ENCODE measurements around the gene HOXD11. TPM values are rescaled to one million over a fixed set of nuclear protein-coding genes. Genes with fewer than 3 reads are reported as not detected.

Gene HOXD11
- total and polyA plus RNA-seq, 2 of the 4 experiments (the other 2 are of a cell fraction): not detected

DNA sequence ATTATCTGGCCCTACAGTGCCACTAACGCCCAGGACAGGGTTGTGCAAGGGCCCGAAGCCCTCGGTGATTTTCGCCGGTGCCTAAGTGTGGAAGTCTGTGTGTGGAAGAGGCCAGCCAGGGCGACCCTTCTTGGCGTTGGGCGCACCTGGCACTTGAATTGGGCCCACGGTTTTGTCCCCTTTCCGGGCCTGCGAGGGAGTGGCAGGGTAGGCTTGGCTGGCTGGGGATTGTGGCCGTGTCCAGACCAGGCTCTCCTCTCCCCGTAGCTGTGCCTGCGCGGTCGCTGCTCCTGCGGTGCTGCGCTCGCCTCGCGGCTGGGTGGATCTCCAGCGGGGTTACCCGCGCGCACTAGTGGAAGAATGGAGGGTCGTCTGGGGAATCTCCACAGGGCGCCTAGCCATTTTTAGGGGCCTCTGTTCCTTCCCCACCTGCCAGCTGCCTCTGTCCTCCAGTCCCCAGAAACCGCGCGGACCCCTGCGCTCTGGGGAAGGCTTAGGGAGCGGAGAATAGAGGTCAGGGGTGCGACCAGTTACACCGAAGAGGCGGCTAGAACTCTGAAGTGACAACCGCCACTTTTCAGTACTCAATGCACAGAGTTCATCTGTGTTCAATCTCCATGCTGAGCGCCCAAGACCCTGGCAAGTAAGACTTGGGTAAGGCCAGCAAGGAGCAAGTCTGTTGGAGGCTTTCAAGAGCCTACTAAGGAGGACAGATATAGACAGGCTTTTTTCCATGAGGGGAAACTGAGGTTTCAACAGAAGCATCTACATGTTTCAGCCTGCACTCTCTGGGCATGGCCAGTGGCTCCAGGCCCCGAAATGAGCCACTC lies 39.3 kb upstream of the HOXD11 start:
- no peak overlapping the region for H2AFZ ChIP-seq (replicated peaks; ENCODE audit: low read length, poor library complexity)
- no TSS peak for BruUV-seq (replicated peaks)
- POLR2A ChIA-PET (ENCODE audit: unreplicated experiment): no interaction called here
- in situ Hi-C loops (cut with MboI; ENCODE audit: low sequenced_read_pairs): no loop called here
- H3K9ac ChIP-seq (ENCODE audit: low read depth, low read length): no peak overlapping the region
- no peak overlapping the region for H3K4ac ChIP-seq (ENCODE audit: low read depth, low read length)
- no peak overlapping the region for H4K8ac ChIP-seq (ENCODE audit: low read depth in 2 of 2, low read length in 2 of 2)
- TF ChIP-seq MXI1 (IDR thresholded peaks at IDR 0.05; ENCODE audit: borderline replicate concordance, low read depth, low read length): no peak
- no peak for TF ChIP-seq BHLHE40 (IDR thresholded peaks at IDR 0.05; ENCODE audit: low read depth, low read length)
- TF ChIP-seq, protein P1, sequence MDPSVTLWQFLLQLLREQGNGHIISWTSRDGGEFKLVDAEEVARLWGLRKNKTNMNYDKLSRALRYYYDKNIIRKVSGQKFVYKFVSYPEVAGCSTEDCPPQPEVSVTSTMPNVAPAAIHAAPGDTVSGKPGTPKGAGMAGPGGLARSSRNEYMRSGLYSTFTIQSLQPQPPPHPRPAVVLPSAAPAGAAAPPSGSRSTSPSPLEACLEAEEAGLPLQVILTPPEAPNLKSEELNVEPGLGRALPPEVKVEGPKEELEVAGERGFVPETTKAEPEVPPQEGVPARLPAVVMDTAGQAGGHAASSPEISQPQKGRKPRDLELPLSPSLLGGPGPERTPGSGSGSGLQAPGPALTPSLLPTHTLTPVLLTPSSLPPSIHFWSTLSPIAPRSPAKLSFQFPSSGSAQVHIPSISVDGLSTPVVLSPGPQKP (IDR thresholded peaks at IDR 0.05; ENCODE audit: borderline replicate concordance, low read depth, low read length): no peak
- TF ChIP-seq POLR2A (IDR thresholded peaks at IDR 0.05; ENCODE audit: low read depth, low read length): no peak
- TF ChIP-seq, protein P2, sequence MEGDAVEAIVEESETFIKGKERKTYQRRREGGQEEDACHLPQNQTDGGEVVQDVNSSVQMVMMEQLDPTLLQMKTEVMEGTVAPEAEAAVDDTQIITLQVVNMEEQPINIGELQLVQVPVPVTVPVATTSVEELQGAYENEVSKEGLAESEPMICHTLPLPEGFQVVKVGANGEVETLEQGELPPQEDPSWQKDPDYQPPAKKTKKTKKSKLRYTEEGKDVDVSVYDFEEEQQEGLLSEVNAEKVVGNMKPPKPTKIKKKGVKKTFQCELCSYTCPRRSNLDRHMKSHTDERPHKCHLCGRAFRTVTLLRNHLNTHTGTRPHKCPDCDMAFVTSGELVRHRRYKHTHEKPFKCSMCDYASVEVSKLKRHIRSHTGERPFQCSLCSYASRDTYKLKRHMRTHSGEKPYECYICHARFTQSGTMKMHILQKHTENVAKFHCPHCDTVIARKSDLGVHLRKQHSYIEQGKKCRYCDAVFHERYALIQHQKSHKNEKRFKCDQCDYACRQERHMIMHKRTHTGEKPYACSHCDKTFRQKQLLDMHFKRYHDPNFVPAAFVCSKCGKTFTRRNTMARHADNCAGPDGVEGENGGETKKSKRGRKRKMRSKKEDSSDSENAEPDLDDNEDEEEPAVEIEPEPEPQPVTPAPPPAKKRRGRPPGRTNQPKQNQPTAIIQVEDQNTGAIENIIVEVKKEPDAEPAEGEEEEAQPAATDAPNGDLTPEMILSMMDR (conservative IDR thresholded peaks at IDR 0.05; ENCODE audit: low read depth, low read length): no peak
- no peak for TF ChIP-seq RAD21 (IDR thresholded peaks at IDR 0.05; ENCODE audit: low read length)
- TF ChIP-seq MAZ (IDR thresholded peaks at IDR 0.05; ENCODE audit: borderline replicate concordance, low read depth, low read length): no peak
- H2AK9ac ChIP-seq (replicated peaks; ENCODE audit: low read depth, low read length, poor library complexity): no peak overlapping the region
- ATAC-seq (ENCODE audit: low read depth) (no peak), DNase-seq (no peak)
- no peaks in the 10 kb centered on the region for H3K36me3 ChIP-seq (ENCODE audit: control insufficient read depth, insufficient read depth, low read length)
- no peaks in the 10 kb centered on the region for H3K9me1 ChIP-seq (ENCODE audit: insufficient read depth, low read length)
- no peak overlapping the region for H3K23ac ChIP-seq (ENCODE audit: low read depth, low read length)
- no peak overlapping the region for H2BK20ac ChIP-seq (ENCODE audit: low read depth, low read length)
- H4K20me1 ChIP-seq (ENCODE audit: insufficient read depth, low read length): no peaks in the 10 kb centered on the region
- no peak overlapping the region for H3K14ac ChIP-seq (replicated peaks; ENCODE audit: low read depth, low read length)
- H2BK5ac ChIP-seq (ENCODE audit: low read depth, low read length, poor library complexity, severe bottlenecking): no peak overlapping the region
- H3K9me3 ChIP-seq (ENCODE audit: control insufficient read depth, insufficient read depth, low read length): peaks cover 6% of the 10 kb centered on the region; the same call in 1 of the 2 replicates
- H2BK120ac ChIP-seq (ENCODE audit: low read depth, low read length): no peak overlapping the region
- H4K5ac ChIP-seq (ENCODE audit: low read depth, low read length): no peak overlapping the region
- no peaks in the 10 kb centered on the region for H3K4me1 ChIP-seq (ENCODE audit: control insufficient read depth, insufficient read depth, low read length)
- intact Hi-C loops (cut with micrococcal nuclease): no loop called here
- no peaks in the 10 kb centered on the region for H3K79me1 ChIP-seq (ENCODE audit: low read depth in 1 of 2, low read length in 2 of 2)
- H3K4me2 ChIP-seq (ENCODE audit: low read depth, low read length): peak overlapping the region; percentile 22; the same call in 1 of the 2 replicates
- H3K4me3 ChIP-seq (ENCODE audit: insufficient read depth, low read depth, low read length): no peak overlapping the region
- WGBS, 2 experiments (ENCODE audit: extremely low coverage in 2 of 2, insufficient read length in 1 of 2): 30% methylated on average over 5 of the region's 38 CpGs; no CpG with 5 or more reads in 1 of the 2 experiments
- peaks cover 68% of the 10 kb centered on the region for H3K27me3 ChIP-seq (ENCODE audit: control insufficient read depth, insufficient read depth, low read length)
- H2BK15ac ChIP-seq (ENCODE audit: low read depth, low read length): no peak overlapping the region
- CTCF ChIA-PET: no interaction called here
- no peak overlapping the region for H4K91ac ChIP-seq (ENCODE audit: insufficient read depth, low read depth, low read length)
- H3K27ac ChIP-seq (ENCODE audit: insufficient read depth, low read length): no peak overlapping the region
- no peak overlapping the region for H3K18ac ChIP-seq (ENCODE audit: low read depth, low read length)
- dilution Hi-C loops (cut with HindIII; ENCODE audit: low sequenced_read_pairs, unreplicated experiment): no loop called here
- H3K56ac ChIP-seq (ENCODE audit: extremely low read depth, insufficient read depth, low read length): no peak overlapping the region
- no peak overlapping the region for H2AK5ac ChIP-seq (ENCODE audit: low read depth, low read length)
